Measurements from ENCODE around the gene IDE.

IDE gene

GRCh38 chr10:92420546-92421275 lies 153.2 kb downstream of the IDE start:
- peak overlapping the region; percentile 30 for H3K4me3 ChIP-seq (ENCODE audit: low read depth, low read length)
- DNase-seq (ENCODE audit: low read depth), result no peak
- in situ Hi-C loops (cut with HindIII; ENCODE audit: low sequenced_read_pairs), result loop anchor here (25.0 kb wide), 1 partner anchor 333 kb away; no protein-coding TSS in a partner anchor
- TF ChIP-seq CTCF (IDR thresholded peaks at IDR 0.05; ENCODE audit: low read depth, low read length, missing control alignments), result no peak

GRCh38 chr10:92419740-92420545 lies 153.9 kb downstream of the IDE start:
- in situ Hi-C loops (cut with HindIII; ENCODE audit: low sequenced_read_pairs), result loop anchor here (25.0 kb wide), 1 partner anchor 333 kb away; no protein-coding TSS in a partner anchor
- no peak for DNase-seq (ENCODE audit: low read depth)
- H3K4me3 ChIP-seq (ENCODE audit: low read depth, low read length), result peak overlapping the region; percentile 30
- TF ChIP-seq CTCF (IDR thresholded peaks at IDR 0.05; ENCODE audit: low read depth, low read length, missing control alignments), result peak; percentile 55

GRCh38 chr10:92418891-92419290 lies 155.0 kb downstream of the IDE start:
- in situ Hi-C loops (cut with HindIII; ENCODE audit: low sequenced_read_pairs), result loop anchor here (25.0 kb wide), 1 partner anchor 332 kb away; no protein-coding TSS in a partner anchor
- DNase-seq (ENCODE audit: low read depth), result no peak
- H3K4me3 ChIP-seq (ENCODE audit: low read depth, low read length), result no peak overlapping the region
- no peak for TF ChIP-seq CTCF (IDR thresholded peaks at IDR 0.05; ENCODE audit: low read depth, low read length, missing control alignments)

GRCh38 chr10:92418221-92418620 lies 155.7 kb downstream of the IDE start:
- DNase-seq (ENCODE audit: low read depth), result no peak
- in situ Hi-C loops (cut with HindIII; ENCODE audit: low sequenced_read_pairs), result loop anchor here (25.0 kb wide), 1 partner anchor 331 kb away; no protein-coding TSS in a partner anchor
- no peak overlapping the region for H3K4me3 ChIP-seq (ENCODE audit: low read depth, low read length)
- TF ChIP-seq CTCF (IDR thresholded peaks at IDR 0.05; ENCODE audit: low read depth, low read length, missing control alignments), result no peak

GRCh38 chr10:92413519-92413918 lies 160.4 kb downstream of the IDE start:
- DNase-seq (ENCODE audit: low read depth), result no peak
- no peak for TF ChIP-seq CTCF (IDR thresholded peaks at IDR 0.05; ENCODE audit: low read depth, low read length, missing control alignments)
- H3K4me3 ChIP-seq (ENCODE audit: low read depth, low read length), result no peak overlapping the region
- in situ Hi-C loops (cut with HindIII; ENCODE audit: low sequenced_read_pairs), result loop anchor here (25.0 kb wide), 1 partner anchor 326 kb away; no protein-coding TSS in a partner anchor

- no peak for TF ChIP-seq CTCF (IDR thresholded peaks at IDR 0.05; ENCODE audit: low read depth, low read length, missing control alignments)
- no peak overlapping the region for H3K4me3 ChIP-seq (ENCODE audit: low read depth, low read length)
- in situ Hi-C loops (cut with HindIII; ENCODE audit: low sequenced_read_pairs), result loop anchor here (25.0 kb wide), 1 partner anchor 326 kb away; no protein-coding TSS in a partner anchor
- DNase-seq (ENCODE audit: low read depth), result no peak
Observed at GRCh38 chr10:92413011-92413410, 160.9 kb downstream of the IDE start.

Data from astrocyte of the cerebellum (primary cell).